ENCODE results near the gene TTPAL.

GRCh38 chr20:44438782-44439181 lies 36.9 kb upstream of the TTPAL start:
- no peak for TF ChIP-seq POLR2A (IDR thresholded peaks at IDR 0.05)
- TF ChIP-seq CTCF (IDR thresholded peaks at IDR 0.05) = no peak

Measured in testis (tissue), 2 donors.